ENCODE data around the gene LGR5.

- TF ChIP-seq, protein P1, sequence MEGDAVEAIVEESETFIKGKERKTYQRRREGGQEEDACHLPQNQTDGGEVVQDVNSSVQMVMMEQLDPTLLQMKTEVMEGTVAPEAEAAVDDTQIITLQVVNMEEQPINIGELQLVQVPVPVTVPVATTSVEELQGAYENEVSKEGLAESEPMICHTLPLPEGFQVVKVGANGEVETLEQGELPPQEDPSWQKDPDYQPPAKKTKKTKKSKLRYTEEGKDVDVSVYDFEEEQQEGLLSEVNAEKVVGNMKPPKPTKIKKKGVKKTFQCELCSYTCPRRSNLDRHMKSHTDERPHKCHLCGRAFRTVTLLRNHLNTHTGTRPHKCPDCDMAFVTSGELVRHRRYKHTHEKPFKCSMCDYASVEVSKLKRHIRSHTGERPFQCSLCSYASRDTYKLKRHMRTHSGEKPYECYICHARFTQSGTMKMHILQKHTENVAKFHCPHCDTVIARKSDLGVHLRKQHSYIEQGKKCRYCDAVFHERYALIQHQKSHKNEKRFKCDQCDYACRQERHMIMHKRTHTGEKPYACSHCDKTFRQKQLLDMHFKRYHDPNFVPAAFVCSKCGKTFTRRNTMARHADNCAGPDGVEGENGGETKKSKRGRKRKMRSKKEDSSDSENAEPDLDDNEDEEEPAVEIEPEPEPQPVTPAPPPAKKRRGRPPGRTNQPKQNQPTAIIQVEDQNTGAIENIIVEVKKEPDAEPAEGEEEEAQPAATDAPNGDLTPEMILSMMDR (conservative IDR thresholded peaks at IDR 0.05), result no peak
- no peak for TF ChIP-seq ZFX (IDR thresholded peaks at IDR 0.05)
These were observed 39.1 kb upstream of the LGR5 start for GRCh38 chr12:71400481-71400880.

Data from C4-2B (cell line).